Measurements from ENCODE around the gene PLA2G2C.

Gene PLA2G2C

DNA sequence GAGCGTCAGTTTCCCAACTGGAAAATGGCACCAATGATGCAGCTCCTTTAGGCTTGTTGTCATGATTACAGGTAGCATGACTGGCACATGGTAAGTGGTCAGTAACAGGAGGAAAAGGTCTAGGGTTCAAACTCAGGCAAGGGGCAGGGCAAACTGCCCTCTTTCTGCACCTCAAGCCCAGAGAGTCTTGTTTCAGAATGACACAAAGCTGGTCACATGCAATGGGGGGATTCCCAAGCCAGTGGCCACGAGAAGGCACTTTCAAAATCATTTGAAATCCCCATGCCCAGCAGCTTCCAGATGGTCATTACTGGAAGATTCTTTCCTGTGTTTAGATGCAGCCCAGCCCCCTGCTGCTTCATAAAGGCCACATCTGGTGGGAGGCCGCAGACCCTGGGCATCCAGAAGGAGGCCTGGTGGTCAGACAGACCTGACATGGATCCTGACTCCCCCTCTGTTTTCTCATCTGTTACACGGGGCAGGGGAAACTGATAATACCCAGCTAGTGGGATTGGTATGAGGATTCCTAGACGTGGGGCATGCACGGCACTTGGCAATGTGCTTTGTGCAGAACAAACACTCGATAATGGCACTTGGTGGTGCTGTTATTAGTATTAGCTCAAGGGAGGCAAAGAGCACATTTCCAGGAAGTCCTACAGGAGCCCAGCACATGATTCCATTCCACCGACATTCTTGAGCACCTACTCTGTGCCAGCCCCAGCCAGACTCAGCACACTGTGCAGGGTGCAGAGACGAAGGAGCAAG, 60.1 kb downstream of the PLA2G2C start:
- no peak for DNase-seq

- no peak for DNase-seq
These were observed 61.2 kb downstream of the PLA2G2C start for GRCh38 chr1:20125100-20125499.

DNA sequence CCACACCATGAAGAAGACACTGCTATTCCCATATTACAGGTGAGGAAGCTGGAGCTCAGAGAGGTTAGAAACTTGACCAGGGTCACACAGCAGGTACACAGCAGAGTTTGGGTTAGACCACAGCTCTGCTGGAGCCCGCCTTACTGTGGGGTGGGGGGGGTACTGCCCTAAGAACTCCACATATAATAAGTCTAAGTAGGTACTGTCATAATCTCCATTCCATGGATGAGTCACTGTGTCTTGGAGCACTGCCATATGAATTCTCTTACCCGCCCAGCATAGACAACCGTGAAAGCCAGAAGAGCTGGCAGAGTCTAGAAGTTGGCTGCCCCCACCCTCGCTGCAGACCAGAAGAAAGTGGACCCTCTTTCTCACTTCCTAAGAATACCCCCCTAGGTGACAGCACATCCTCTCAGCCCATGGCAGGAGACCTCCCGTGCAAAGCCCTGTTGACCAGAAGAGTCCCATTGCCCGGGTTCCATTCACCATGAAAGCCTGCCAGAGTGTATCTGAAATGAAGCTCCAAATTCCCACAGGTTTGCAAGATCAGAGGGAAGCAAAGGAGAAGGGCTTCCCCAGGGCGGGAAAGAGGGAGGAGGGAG, 61.8 kb downstream of the PLA2G2C start:
- peak in 1 of 2 experiments; percentile 52 for DNase-seq

- no peak for DNase-seq
These were observed 62.4 kb downstream of the PLA2G2C start for GRCh38 chr1:20123722-20124455.

DNA sequence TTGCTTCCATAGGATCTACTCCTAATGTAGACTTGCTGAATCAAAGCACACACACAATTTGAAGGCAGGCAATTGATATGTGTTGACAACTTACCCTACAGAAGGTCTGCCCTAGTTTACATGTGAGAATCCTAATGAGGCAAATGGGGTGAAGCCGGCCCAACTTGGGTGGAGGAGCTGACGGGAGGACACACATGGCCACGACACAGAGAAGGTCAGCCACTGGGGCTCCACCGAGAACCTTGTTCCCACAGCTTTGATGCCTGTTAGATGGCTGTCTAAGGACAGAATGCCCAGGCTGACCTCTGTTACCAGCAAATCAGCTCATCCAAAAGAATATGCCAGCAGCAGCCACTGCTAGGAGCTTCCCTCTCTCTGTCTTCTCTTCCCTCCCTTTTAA, 65.5 kb downstream of the PLA2G2C start:
- no peak for DNase-seq

DNA sequence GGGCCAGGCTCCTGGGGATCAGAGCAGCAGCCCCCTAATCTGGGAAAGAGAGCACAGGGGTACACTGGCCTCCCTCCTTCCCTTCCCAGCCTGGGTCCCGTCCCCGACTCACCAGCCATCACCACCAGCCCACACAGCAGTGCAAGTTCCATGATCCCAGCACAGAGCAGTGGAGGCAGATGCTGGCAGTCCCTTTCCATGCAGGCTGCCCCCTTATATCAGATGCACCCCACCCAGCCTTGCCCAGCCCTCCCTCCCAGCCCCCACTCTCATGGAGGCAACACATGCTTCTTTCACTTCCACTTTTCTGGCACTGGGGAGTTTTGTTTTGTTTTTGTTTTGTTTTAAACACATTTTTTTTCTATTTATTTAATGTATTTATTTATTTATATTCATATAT, 67.0 kb downstream of the PLA2G2C start, which contains the start of gene PLA2G2D:
Gene PLA2G2D, minus strand, starts transcription at position 190 of the 400 bp plus-strand sequence. Its CDS starts 38 bp downstream, at position 152.
- no peak for DNase-seq

- no peak for DNase-seq
These were observed 69.1 kb downstream of the PLA2G2C start for GRCh38 chr1:20117236-20117635.

DNA sequence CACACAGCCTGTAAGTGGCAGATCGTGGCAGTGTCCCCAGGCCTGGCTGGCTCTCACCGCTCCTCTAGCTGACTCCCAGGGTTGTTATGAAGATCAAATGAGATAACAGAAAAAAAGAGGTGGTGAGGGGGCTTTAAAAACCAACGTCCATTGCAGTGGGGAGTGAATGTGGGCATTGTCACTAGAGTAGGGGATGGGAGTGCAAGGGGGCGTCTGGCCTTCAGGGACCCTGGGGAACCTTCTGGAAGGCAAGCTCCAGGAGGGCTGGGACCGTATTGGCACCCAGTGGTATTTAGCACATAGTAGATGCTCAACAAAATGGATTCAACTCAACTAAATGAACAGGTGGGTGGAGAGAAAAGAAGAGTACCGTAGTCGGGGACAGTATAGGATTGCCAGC, 70.4 kb downstream of the PLA2G2C start:
- DNase-seq = no peak

DNA sequence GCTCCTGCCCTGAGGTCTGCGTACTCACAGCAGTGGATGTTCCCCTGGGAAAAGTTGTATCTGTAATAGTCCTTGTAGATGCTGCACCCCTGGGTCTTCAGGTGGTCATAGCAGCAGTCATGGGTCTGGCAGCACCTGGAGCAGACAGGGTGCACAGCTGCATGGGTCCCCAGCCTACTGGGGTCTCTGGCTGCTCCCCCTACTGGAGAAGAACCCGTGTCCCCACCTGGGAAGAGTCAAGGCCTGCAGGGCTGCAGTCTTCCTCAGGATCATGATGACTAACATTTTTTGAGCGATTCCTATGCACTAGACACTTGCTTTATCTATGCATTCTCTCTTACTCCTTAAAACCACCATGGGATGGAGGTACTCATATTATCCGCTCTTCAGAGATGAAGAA, 70.8 kb downstream of the PLA2G2C start:
- DNase-seq = no peak

- no peak for DNase-seq
These were observed 72.2 kb downstream of the PLA2G2C start for GRCh38 chr1:20114021-20114648.

Data from SW 1271 (cell line).